Activated B cell treated with CpG ODN at 0.5 μM for 24 hours (primary cell): ENCODE results near the gene LPP. TPM values are rescaled to one million over a fixed set of nuclear protein-coding genes. Genes with fewer than 3 reads are reported as not detected.

ENCODE experiments used
- ATAC-seq: fragments of 200-7000 bp; cut with Tn5 transposase; one replicate; pipeline ENCODE4 v1.10.0; 2021; ENCODE audit warnings: low read depth, mild to moderate bottlenecking, moderate library complexity
- CTCF ChIA-PET: fragments of 350-600 bp; sonication (Branson Sonifier 250); formaldehyde crosslinking; loops from one replicate; lab custom pipeline; 2021; ENCODE audit warnings: antibody characterized with exemption; lab: Charles Lee
- POLR2A ChIA-PET: fragments of 350-600 bp; sonication (Branson Sonifier 250); formaldehyde crosslinking; loops from one replicate; lab custom pipeline; 2021; ENCODE audit warnings: antibody characterized with exemption; lab: Charles Lee
- DNase-seq: peaks from one replicate; pipeline ENCODE4 v3.0.0; 2022
- H3K27ac Mint-ChIP-seq: one replicate; pipeline ENCODE4 v1.8.0; 2020; ENCODE audit warnings: mixed read lengths
- H3K27me3 Mint-ChIP-seq: one replicate; pipeline ENCODE4 v1.8.0; 2021; ENCODE audit warnings: mixed read lengths
- H3K36me3 Mint-ChIP-seq: one replicate; pipeline ENCODE4 v1.8.0; 2021; ENCODE audit warnings: low read depth, mixed read lengths
- H3K4me1 Mint-ChIP-seq: one replicate; pipeline ENCODE4 v1.8.0; 2021; ENCODE audit warnings: mixed read lengths
- H3K4me3 Mint-ChIP-seq: one replicate; pipeline ENCODE4 v1.8.0; 2020; ENCODE audit warnings: mild to moderate bottlenecking, mixed read lengths
- H3K9me3 Mint-ChIP-seq: one replicate; pipeline ENCODE4 v1.8.0; 2020; ENCODE audit warnings: mixed read lengths
- intact Hi-C: fragments of 100-400 bp; cut with micrococcal nuclease; formaldehyde crosslinking; loops from one replicate; pipeline ENCODE4 v1.15.1; 2024
- total RNA-seq: library from RNA; stranded (reverse); gene quantifications from 2 replicates; pipeline ENCODE4 v1.2.3, GENCODE V29; 2022
- TF ChIP-seq, protein P1 (sequence below): fragments of 200-600 bp; IDR thresholded peaks from one replicate; pipeline ENCODE4 v1.8.0; 2022; ENCODE audit warnings: antibody characterized with exemption, mild to moderate bottlenecking

LPP gene
- total RNA-seq, 1 donor from 2014 or later = 60.1 TPM

DNA sequence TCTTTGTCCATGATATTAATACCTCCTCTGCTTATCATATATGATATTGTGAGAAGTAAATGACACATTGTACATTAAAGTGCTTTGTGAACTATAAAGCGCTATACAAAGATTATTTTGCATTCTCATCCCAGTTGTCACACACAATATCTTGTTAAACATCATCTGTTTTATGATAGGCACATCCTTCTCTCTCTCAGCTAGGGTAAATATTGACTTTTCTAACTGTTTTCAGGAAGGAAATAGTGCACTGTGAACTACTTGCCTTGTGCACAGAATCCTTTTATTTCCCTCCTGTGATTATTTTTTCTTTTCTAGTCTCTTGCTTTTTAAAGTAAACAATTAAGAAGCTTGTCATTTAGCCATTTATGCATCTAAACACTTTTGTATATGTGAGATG lies 388.2 kb downstream of the LPP start:
- intact Hi-C loops = loop anchor here (2.0 kb wide), 1 partner anchor 15 kb away; no protein-coding TSS in a partner anchor
- Mint-ChIP-seq H3K27me3 (no peaks in the 10 kb centered on the region), H3K36me3 (peaks cover 12% of the 10 kb centered on the region), H3K27ac (no peak overlapping the region), H3K4me1 (peaks cover 7% of the 10 kb centered on the region), H3K9me3 (no peaks in the 10 kb centered on the region), H3K4me3 (no peak overlapping the region)
- DNase-seq (no peak), ATAC-seq (no peak)
- TF ChIP-seq, protein P1, sequence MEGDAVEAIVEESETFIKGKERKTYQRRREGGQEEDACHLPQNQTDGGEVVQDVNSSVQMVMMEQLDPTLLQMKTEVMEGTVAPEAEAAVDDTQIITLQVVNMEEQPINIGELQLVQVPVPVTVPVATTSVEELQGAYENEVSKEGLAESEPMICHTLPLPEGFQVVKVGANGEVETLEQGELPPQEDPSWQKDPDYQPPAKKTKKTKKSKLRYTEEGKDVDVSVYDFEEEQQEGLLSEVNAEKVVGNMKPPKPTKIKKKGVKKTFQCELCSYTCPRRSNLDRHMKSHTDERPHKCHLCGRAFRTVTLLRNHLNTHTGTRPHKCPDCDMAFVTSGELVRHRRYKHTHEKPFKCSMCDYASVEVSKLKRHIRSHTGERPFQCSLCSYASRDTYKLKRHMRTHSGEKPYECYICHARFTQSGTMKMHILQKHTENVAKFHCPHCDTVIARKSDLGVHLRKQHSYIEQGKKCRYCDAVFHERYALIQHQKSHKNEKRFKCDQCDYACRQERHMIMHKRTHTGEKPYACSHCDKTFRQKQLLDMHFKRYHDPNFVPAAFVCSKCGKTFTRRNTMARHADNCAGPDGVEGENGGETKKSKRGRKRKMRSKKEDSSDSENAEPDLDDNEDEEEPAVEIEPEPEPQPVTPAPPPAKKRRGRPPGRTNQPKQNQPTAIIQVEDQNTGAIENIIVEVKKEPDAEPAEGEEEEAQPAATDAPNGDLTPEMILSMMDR = no peak
- POLR2A ChIA-PET = interaction anchor here (0.6 to 0.7 kb wide), 2 partner anchors 17 to 40 kb away, joined by 3 read pairs; no protein-coding TSS in a partner anchor
- CTCF ChIA-PET = no interaction called here

DNA sequence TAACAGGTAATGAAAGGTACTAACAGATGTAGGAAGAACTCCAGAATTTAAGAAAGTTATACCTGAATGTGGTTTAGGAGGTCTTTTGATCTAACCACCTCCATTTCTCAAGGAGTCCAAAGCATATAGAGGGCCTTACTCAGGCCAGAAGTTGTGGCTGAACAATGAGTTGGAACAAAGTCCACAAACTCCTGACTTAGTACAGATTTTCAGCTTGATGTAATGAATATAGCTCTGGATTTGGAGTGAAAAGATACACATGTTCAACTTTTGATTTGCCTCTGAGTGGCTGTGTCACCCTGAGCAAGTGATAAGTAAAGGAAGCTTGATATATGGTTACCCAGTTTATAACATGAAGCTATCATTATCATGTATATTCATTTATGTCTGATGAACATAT lies 390.1 kb downstream of the LPP start:
- ChIA-PET CTCF (no interaction called here), POLR2A (interaction anchor here (0.6 kb wide), 1 partner anchor 24 kb away, joined by 3 read pairs; no protein-coding TSS in a partner anchor)
- DNase-seq (no peak), ATAC-seq (no peak)
- Mint-ChIP-seq H3K36me3 (peaks cover 13% of the 10 kb centered on the region), H3K27me3 (no peaks in the 10 kb centered on the region), H3K27ac (no peak overlapping the region), H3K4me3 (no peak overlapping the region), H3K4me1 (peaks cover 7% of the 10 kb centered on the region), H3K9me3 (no peaks in the 10 kb centered on the region)
- TF ChIP-seq, protein P1 = no peak
- intact Hi-C loops = no loop called here

DNA sequence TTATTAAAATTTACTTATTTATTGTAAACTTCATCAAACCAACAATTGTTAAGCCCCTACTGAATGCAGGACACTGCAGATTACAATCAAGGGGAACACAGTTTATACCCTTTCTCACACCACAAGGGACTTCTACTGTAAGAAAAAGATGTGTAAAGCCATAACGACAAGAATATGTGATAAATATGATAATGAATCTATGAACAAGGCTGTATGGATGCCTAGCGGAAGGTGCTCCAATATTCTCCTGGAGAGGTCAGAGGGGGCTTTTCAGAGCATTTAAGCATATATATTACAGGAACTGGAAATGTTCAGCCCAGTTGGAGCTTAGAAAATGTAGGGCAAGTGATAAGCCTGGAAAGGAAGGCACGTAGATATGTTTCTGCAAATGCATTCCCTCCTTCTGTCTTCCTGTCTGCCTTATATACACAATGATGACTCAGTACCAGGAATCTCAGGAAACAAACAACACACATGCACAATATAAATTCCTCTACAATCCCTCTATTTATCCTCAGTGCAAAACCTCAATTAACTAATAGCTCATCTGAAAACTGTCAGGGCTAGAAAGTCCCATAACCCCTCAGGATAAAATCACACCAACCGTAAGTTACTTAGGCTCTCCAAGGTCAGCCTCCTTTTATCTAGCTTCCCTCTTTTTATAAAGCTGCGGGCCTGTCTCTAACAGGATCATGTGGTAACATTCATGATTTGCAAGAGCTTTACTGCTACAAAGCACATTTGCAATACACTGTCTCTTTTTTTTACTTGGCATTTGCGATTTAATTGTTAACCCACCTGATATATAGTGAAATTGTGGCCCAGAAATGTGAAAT lies 393.1 kb downstream of the LPP start:
- ChIA-PET POLR2A (interaction anchor here (0.8 kb wide), 1 partner anchor 17 kb away, joined by 5 read pairs; no protein-coding TSS in a partner anchor), CTCF (no interaction called here)
- ATAC-seq (no peak), DNase-seq (no peak)
- Mint-ChIP-seq H3K4me3 (no peak overlapping the region), H3K9me3 (no peaks in the 10 kb centered on the region), H3K27ac (no peak overlapping the region), H3K36me3 (peaks cover 13% of the 10 kb centered on the region), H3K4me1 (peaks cover 5% of the 10 kb centered on the region), H3K27me3 (no peaks in the 10 kb centered on the region)
- TF ChIP-seq, protein P1 = no peak
- intact Hi-C loops = no loop called here

DNA sequence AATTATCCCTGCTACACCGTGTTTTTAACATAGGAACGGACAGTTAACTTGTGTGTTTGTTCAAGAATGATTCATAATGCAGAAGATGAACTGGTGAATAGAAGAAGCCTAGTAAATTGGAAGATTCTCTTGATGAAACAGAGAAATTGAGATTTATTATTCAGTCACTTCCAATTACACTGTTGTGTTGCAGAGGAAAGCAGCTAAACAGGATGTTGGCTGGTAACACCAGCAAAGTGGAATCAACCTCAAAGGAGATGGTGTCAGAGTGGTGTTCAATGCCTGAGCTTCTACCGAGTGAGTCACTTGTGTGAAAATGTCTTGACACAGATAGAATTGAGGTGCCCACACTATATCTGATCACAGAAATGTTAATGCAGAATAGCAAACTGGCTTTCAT lies 399.6 kb downstream of the LPP start:
- ChIA-PET CTCF (no interaction called here), POLR2A (interaction anchor here (1.4 kb wide), 1 partner anchor 30 kb away, joined by 3 read pairs; no protein-coding TSS in a partner anchor)
- intact Hi-C loops = no loop called here
- peaks cover 4% of the 10 kb centered on the region for H3K4me1 Mint-ChIP-seq
- ATAC-seq (no peak), DNase-seq (no peak)
- no peaks in the 10 kb centered on the region for H3K9me3 Mint-ChIP-seq
- H3K36me3 Mint-ChIP-seq = no peaks in the 10 kb centered on the region
- no peak overlapping the region for H3K4me3 Mint-ChIP-seq
- no peaks in the 10 kb centered on the region for H3K27me3 Mint-ChIP-seq
- TF ChIP-seq, protein P1 = no peak
- no peak overlapping the region for H3K27ac Mint-ChIP-seq

DNA sequence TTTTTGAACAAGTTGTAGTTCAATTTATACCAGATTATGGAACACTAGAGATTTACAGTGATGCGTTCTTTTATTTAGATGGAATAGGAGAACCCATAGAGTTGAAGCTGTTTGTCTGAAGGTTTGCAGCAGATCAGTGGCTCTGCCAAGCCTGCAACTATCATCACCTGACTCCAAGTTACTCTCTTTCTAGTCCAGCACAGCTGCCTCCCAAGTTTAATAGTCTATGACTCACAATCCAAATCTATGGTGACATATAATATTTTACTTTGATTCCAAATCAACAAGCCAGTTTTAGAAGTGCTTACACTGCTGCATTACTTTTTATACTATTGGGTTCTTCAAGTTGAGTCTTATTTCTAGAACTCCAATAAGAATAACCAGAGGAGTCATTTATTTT lies 400.4 kb downstream of the LPP start:
- no peak for DNase-seq
- ATAC-seq = no peak
- no peaks in the 10 kb centered on the region for H3K36me3 Mint-ChIP-seq
- H3K9me3 Mint-ChIP-seq = no peaks in the 10 kb centered on the region
- no peaks in the 10 kb centered on the region for H3K27me3 Mint-ChIP-seq
- H3K4me1 Mint-ChIP-seq = peaks cover 4% of the 10 kb centered on the region
- ChIA-PET CTCF (no interaction called here), POLR2A (interaction anchor here (0.5 kb wide), 1 partner anchor 48 kb away, joined by 4 read pairs; no protein-coding TSS in a partner anchor)
- no peak overlapping the region for H3K4me3 Mint-ChIP-seq
- H3K27ac Mint-ChIP-seq = no peak overlapping the region
- intact Hi-C loops = no loop called here
- TF ChIP-seq, protein P1 = no peak
